ENCODE data around the gene RASGEF1C.

Gene RASGEF1C

DNA sequence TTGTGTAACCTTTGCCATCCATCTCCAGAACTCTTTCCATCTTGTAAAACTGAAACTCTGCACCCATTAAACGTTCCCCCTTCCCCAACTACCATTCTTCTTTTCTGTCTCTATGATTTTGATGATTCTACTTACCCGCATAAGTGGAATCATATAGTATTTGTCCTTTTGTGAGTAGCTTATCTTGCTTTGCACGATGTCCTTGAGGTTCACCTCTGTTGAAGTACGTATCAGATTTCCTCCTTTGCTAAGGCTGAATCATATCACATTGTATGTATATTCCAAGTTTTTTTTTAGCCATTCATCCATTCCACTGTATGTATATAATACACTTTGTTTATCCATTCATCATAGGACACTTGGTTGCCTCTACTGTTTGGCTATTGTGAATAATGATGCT, 134.5 kb downstream of the RASGEF1C start:
- Histone ChIP-seq H3K9ac (ENCODE audit: low read length in 2 of 2) (no peak overlapping the region), H3K9me3 (ENCODE audit: control insufficient read depth in 2 of 2, low read length in 2 of 2) (no peaks in the 10 kb centered on the region), H3K4me3 (ENCODE audit: low read length in 2 of 2) (no peak overlapping the region), H3K27me3 (ENCODE audit: control insufficient read depth in 1 of 2, insufficient read depth in 2 of 2, low read length in 2 of 2) (peaks cover 0 to 2% of the 10 kb centered on the region in 2 donors), H3K36me3 (ENCODE audit: control insufficient read depth in 2 of 2, insufficient read depth in 2 of 2, low read length in 2 of 2) (no peaks in the 10 kb centered on the region), H3K27ac (ENCODE audit: low read length) (no peak overlapping the region), H3K4me1 (ENCODE audit: control insufficient read depth, insufficient read depth, low read length) (peaks cover 10% of the 10 kb centered on the region)

DNA sequence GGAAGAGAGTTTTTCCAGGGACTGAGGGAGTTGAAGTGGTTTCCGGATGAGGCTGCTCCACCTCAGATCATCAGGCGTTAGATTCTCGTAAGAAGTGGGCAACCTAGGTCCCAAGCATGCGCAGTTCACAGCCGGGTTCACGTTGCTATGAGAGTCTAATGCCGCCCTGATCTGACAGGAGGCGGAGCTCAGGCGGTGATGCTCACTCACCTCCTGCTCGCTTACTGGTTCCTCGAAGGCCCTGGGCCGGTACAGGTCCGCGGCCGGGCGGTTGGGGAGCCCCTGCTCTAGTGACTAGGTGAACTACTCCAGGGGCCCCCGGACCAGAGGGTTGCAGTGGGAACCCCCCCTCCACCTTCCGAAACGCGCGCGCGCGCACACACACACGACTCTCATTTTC, 136.5 kb downstream of the RASGEF1C start:
- H3K36me3 ChIP-seq (ENCODE audit: control insufficient read depth in 2 of 2, insufficient read depth in 2 of 2, low read length in 2 of 2) = no peaks in the 10 kb centered on the region
- H3K27ac ChIP-seq (ENCODE audit: low read length) = peak overlapping the region; percentile 74
- H3K9ac ChIP-seq (ENCODE audit: low read length in 2 of 2) = peak overlapping the region; percentile 5 to 69
- H3K4me3 ChIP-seq (ENCODE audit: low read length in 2 of 2) = peak overlapping the region; percentile 13 to 94
- H3K4me1 ChIP-seq (ENCODE audit: control insufficient read depth, insufficient read depth, low read length) = peaks cover 10% of the 10 kb centered on the region
- H3K27me3 ChIP-seq (ENCODE audit: control insufficient read depth in 1 of 2, insufficient read depth in 2 of 2, low read length in 2 of 2) = no peaks in the 10 kb centered on the region
- H3K9me3 ChIP-seq (ENCODE audit: control insufficient read depth in 2 of 2, low read length in 2 of 2) = no peaks in the 10 kb centered on the region

DNA sequence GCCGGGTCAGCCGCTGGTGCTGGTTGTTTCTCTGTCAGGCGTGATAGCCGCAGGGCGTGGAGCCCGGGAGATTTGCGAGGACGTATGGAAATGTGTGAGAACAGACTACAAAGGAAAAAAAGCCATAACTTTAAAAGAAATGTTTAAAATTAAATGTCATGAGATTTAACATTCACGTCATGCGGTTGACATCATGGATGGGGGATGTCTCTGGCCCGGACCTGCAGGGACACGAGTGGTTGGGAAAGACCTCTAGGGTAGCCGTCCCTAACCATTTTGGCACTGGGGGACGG, 136.8 kb downstream of the RASGEF1C start:
- Histone ChIP-seq H3K9ac (ENCODE audit: low read length in 2 of 2) (peak overlapping the region; percentile 5 to 69), H3K27ac (ENCODE audit: low read length) (peak overlapping the region; percentile 74), H3K9me3 (ENCODE audit: control insufficient read depth in 2 of 2, low read length in 2 of 2) (no peaks in the 10 kb centered on the region), H3K4me3 (ENCODE audit: low read length in 2 of 2) (peak overlapping the region; percentile 13 to 94), H3K36me3 (ENCODE audit: control insufficient read depth in 2 of 2, insufficient read depth in 2 of 2, low read length in 2 of 2) (no peaks in the 10 kb centered on the region), H3K4me1 (ENCODE audit: control insufficient read depth, insufficient read depth, low read length) (peaks cover 10% of the 10 kb centered on the region), H3K27me3 (ENCODE audit: control insufficient read depth in 1 of 2, insufficient read depth in 2 of 2, low read length in 2 of 2) (no peaks in the 10 kb centered on the region)

DNA sequence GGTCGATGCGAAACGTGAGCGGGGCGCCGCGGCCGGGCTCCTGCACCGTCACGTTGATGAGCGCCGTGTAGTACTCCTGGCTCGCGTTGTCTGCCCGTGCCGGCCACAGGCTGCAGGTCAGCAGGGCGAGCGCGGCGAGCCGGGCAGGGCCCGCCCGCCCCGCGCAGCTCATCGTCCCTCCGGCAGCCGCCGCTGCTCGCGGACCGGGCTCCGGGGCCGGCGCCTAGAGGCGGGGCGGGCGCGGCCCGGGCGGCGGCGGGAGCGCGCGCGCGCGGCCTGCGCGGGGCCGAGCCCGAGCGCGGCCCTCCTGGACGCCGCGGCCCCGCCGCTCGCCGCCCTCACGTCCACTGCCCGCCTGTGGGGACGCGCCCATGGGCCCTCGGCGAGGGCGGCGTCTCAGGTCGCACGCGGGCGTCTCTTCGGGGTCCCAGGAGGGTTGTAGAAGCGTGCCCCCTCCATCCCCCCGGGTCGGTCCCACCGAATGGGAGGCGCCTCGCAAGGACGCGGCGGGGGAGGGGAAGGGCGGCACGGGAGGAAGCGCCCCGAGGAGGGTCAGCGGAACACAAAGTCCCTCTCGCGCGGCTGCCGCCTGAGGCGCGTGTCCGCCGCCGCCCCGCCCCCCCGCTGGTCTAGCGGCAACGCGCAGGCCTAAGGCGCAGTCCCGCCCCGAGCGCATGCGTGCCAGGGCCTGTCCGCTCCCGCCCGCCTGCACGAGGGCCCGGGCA, 137.3 kb downstream of the RASGEF1C start, which contains the start of gene RNF130:
Gene RNF130, minus strand, starts transcription at position 229 of the 725 bp plus-strand sequence. Its CDS starts 57 bp downstream, at position 172.
- peak within 1 kb of the TSS; percentile 69 to 80 for H3K9ac ChIP-seq (ENCODE audit: low read length in 2 of 2)
- H3K27ac ChIP-seq (ENCODE audit: low read length) = peak within 1 kb of the TSS; percentile 74
- H3K9me3 ChIP-seq (ENCODE audit: control insufficient read depth in 2 of 2, low read length in 2 of 2) = no peaks in the 10 kb centered on the region
- peaks cover 10% of the 10 kb centered on the region for H3K4me1 ChIP-seq (ENCODE audit: control insufficient read depth, insufficient read depth, low read length)
- H3K27me3 ChIP-seq (ENCODE audit: control insufficient read depth in 1 of 2, insufficient read depth in 2 of 2, low read length in 2 of 2) = no peaks in the 10 kb centered on the region
- H3K36me3 ChIP-seq (ENCODE audit: control insufficient read depth in 2 of 2, insufficient read depth in 2 of 2, low read length in 2 of 2) = no peaks in the 10 kb centered on the region
- H3K4me3 ChIP-seq (ENCODE audit: low read length in 2 of 2) = peak within 1 kb of the TSS; percentile 82 to 94

DNA sequence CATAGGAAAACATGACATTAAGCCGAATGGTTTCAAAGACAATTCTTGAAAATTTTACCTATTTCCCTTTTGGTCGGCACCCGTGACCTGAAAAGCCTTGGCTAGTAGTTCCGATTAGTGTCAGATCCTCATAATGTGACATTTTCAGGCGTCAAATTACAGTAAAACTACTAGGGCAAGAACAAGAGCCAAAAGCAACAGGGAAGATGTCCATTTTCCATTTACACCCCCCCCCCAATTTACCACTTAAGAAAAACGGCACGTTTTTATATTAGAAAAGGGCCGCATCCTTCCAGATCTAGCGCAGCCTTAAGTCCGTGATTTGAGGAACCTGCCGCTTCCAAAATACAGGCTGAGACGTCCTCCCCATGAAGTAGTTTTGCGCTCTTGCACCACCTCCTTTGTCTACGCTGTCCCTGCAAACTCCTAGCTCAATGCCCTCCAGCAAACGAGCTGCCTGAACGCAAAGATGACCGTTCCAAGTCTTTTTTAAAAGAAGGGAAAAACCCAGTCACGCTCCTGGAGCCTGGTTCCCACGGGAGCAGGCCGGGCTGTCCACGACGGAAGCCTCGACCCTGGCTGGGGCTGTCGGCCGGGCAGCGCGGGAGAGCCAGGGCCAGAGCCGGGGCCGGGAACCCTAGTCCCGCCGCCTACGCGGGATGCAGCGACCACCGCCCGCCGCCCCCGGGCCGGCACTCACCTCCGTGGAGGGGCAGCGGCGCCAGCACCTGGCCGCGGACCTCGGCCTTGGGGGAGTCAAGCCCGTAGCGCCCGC, 138.1 kb downstream of the RASGEF1C start:
- Histone ChIP-seq H3K27me3 (ENCODE audit: control insufficient read depth in 1 of 2, insufficient read depth in 2 of 2, low read length in 2 of 2) (no peaks in the 10 kb centered on the region), H3K4me3 (ENCODE audit: low read length in 2 of 2) (peak overlapping the region; percentile 82 to 94), H3K9me3 (ENCODE audit: control insufficient read depth in 2 of 2, low read length in 2 of 2) (no peaks in the 10 kb centered on the region), H3K27ac (ENCODE audit: low read length) (peak overlapping the region; percentile 70), H3K9ac (ENCODE audit: low read length in 2 of 2) (peak overlapping the region; percentile 64 to 80), H3K4me1 (ENCODE audit: control insufficient read depth, insufficient read depth, low read length) (peaks cover 10% of the 10 kb centered on the region), H3K36me3 (ENCODE audit: control insufficient read depth in 2 of 2, insufficient read depth in 2 of 2, low read length in 2 of 2) (no peaks in the 10 kb centered on the region)

DNA sequence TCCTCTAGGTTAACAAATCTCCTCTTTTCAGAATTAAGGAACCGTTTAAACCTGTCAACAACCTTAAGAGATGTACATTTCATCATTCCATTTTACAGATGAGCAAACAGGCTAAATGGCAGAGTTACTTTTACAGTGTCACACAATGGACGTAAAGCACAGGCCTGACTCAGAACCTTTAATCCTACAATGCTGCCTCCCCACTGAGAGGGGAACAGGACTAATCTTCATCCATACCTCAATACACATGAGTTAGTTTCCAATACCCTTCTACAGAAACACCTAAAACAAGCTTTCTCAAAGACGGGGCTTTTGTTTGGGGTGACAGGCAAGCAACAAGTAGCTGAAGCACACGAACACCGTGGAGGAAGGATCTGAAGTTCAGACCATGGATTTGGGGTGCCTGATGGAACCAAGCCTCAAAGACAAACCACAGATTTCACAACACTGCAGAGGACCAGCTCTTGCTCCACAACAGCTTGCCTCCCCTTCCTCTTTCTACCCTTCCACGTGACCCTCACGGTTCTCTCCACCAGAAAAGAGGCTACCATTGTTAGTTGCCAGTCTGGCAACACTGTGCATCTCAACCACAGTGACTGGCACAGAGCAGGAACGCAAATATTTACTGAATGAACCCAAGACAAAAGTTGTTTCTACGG, 139.3 kb downstream of the RASGEF1C start:
- no peaks in the 10 kb centered on the region for H3K27me3 ChIP-seq (ENCODE audit: control insufficient read depth in 1 of 2, insufficient read depth in 2 of 2, low read length in 2 of 2)
- no peak overlapping the region for H3K27ac ChIP-seq (ENCODE audit: low read length)
- peaks cover 10% of the 10 kb centered on the region for H3K4me1 ChIP-seq (ENCODE audit: control insufficient read depth, insufficient read depth, low read length)
- H3K36me3 ChIP-seq (ENCODE audit: control insufficient read depth in 2 of 2, insufficient read depth in 2 of 2, low read length in 2 of 2) = no peaks in the 10 kb centered on the region
- H3K9me3 ChIP-seq (ENCODE audit: control insufficient read depth in 2 of 2, low read length in 2 of 2) = no peaks in the 10 kb centered on the region
- peak overlapping the region; percentile 82 to 94 for H3K4me3 ChIP-seq (ENCODE audit: low read length in 2 of 2)
- peak overlapping the region; percentile 64 to 80 for H3K9ac ChIP-seq (ENCODE audit: low read length in 2 of 2)

DNA sequence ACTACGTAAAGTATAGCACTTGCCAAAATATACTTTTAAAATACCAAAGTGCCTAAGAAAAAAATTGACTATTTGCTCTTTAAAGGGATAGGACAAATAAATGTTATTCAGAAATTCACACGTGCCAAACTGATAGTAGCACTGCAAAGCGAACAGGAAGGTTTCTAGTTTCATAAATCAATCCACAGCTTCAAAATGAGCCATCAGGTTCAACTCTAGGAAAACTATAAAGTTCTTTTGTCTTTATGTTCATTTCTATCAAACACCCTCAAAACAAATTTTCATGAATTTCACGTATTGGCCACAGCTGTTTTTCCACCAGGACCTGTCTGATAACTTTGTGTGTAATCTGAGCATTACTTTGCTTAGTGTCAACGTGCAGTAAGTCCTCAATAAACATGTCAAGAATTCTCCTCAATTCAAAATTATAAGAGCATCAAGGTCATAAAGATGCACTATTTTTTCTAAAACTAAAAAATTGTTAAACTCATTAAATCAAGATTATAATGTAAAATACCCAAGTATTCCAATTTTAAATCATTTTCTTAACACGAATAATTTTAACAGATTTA, 140.4 kb downstream of the RASGEF1C start:
- no peaks in the 10 kb centered on the region for H3K27me3 ChIP-seq (ENCODE audit: control insufficient read depth in 1 of 2, insufficient read depth in 2 of 2, low read length in 2 of 2)
- no peaks in the 10 kb centered on the region for H3K36me3 ChIP-seq (ENCODE audit: control insufficient read depth in 2 of 2, insufficient read depth in 2 of 2, low read length in 2 of 2)
- H3K27ac ChIP-seq (ENCODE audit: low read length) = no peak overlapping the region
- H3K9ac ChIP-seq (ENCODE audit: low read length in 2 of 2) = no peak overlapping the region
- H3K4me3 ChIP-seq (ENCODE audit: low read length in 2 of 2) = no peak overlapping the region
- peaks cover 10% of the 10 kb centered on the region for H3K4me1 ChIP-seq (ENCODE audit: control insufficient read depth, insufficient read depth, low read length)
- H3K9me3 ChIP-seq (ENCODE audit: control insufficient read depth in 2 of 2, low read length in 2 of 2) = no peaks in the 10 kb centered on the region

DNA sequence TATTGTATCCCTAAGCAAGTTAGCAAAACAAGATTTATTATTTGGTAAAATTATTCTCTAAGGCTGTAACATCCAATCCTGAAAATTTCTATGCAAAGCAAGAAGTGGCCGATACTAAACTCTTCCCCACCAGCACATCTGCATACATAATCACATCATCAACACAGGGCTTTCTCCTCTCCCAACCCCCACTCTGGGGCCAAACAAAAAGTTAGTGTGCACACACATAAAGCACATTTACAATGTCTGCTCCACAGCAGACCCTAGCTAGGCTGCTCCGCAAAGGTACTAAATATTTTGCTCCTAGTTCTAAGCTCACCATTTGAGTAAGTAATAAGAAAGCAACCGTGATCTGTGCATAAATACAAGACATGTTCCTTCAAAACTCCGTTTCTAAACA, 141.0 kb downstream of the RASGEF1C start:
- no peak overlapping the region for H3K27ac ChIP-seq (ENCODE audit: low read length)
- H3K36me3 ChIP-seq (ENCODE audit: control insufficient read depth in 2 of 2, insufficient read depth in 2 of 2, low read length in 2 of 2) = no peaks in the 10 kb centered on the region
- peaks cover 10% of the 10 kb centered on the region for H3K4me1 ChIP-seq (ENCODE audit: control insufficient read depth, insufficient read depth, low read length)
- no peak overlapping the region for H3K4me3 ChIP-seq (ENCODE audit: low read length in 2 of 2)
- H3K9ac ChIP-seq (ENCODE audit: low read length in 2 of 2) = no peak overlapping the region
- no peaks in the 10 kb centered on the region for H3K9me3 ChIP-seq (ENCODE audit: control insufficient read depth in 2 of 2, low read length in 2 of 2)
- H3K27me3 ChIP-seq (ENCODE audit: control insufficient read depth in 1 of 2, insufficient read depth in 2 of 2, low read length in 2 of 2) = no peaks in the 10 kb centered on the region

DNA sequence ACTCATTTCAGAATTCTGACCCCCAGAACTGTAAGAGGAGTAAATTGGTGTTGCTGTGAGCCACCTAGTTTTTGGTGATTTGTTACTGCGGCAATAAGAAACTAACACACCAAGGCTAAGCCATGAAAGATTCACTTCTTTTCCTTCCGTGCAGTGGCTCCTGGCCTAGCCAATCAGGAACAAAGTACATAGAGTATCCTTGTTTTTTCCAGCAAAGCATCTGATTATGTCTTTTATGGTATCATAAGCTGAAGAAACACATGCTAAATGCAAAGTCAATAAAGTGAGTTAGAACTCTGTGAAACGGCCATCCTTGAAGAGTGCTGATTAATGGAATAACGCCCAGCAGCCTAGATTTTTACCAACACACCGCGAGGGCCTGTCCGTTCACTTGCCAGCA, 148.8 kb downstream of the RASGEF1C start:
- no peaks in the 10 kb centered on the region for H3K4me1 ChIP-seq (ENCODE audit: control insufficient read depth, insufficient read depth, low read length)
- no peak overlapping the region for H3K9ac ChIP-seq (ENCODE audit: low read length in 2 of 2)
- no peak overlapping the region for H3K4me3 ChIP-seq (ENCODE audit: low read length in 2 of 2)
- H3K27ac ChIP-seq (ENCODE audit: low read length) = no peak overlapping the region
- H3K9me3 ChIP-seq (ENCODE audit: control insufficient read depth in 2 of 2, low read length in 2 of 2) = no peaks in the 10 kb centered on the region
- no peaks in the 10 kb centered on the region for H3K27me3 ChIP-seq (ENCODE audit: control insufficient read depth in 1 of 2, insufficient read depth in 2 of 2, low read length in 2 of 2)
- no peaks in the 10 kb centered on the region for H3K36me3 ChIP-seq (ENCODE audit: control insufficient read depth in 2 of 2, insufficient read depth in 2 of 2, low read length in 2 of 2)

DNA sequence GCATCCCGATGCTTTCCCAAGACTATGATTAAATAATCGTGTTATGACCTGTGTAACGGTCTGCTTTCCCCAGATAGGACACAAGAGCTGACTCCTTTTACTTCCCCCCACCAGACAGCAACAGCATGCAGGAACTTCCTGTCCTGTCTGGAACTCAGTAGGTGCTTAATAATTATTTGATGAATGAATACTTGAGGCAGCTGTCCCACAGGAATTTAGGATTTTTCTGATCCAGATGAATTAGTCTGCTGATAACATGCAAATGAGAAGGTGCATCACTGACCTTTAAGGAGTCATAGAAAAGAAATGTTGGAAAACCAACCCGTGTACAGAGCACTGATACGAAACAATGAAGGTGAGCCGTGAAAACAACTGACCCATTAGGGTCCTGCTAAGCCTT, 149.7 kb downstream of the RASGEF1C start:
- H3K9ac ChIP-seq (ENCODE audit: low read length in 2 of 2) = no peak overlapping the region
- H3K36me3 ChIP-seq (ENCODE audit: control insufficient read depth in 2 of 2, insufficient read depth in 2 of 2, low read length in 2 of 2) = no peaks in the 10 kb centered on the region
- no peaks in the 10 kb centered on the region for H3K9me3 ChIP-seq (ENCODE audit: control insufficient read depth in 2 of 2, low read length in 2 of 2)
- H3K4me1 ChIP-seq (ENCODE audit: control insufficient read depth, insufficient read depth, low read length) = no peaks in the 10 kb centered on the region
- H3K27me3 ChIP-seq (ENCODE audit: control insufficient read depth in 1 of 2, insufficient read depth in 2 of 2, low read length in 2 of 2) = no peaks in the 10 kb centered on the region
- no peak overlapping the region for H3K27ac ChIP-seq (ENCODE audit: low read length)
- no peak overlapping the region for H3K4me3 ChIP-seq (ENCODE audit: low read length in 2 of 2)

All from stomach smooth muscle (tissue), 2 donors.